Adipocyte (in vitro differentiated cells): ENCODE measurements around the gene CPLANE2.
"Not testable (repeated sequence)": the region's sequence is repeated elsewhere in the genome, so short reads cannot be mapped to it uniquely, and the experiment has no call there.

Experiments used
- DNase-seq: peaks from one replicate; pipeline ENCODE4 v3.0.0-alpha.2; 2015; ENCODE audit warnings: low read depth
- H3K27me3 ChIP-seq: replicated peaks from 2 replicates; pipeline ENCODE4 v1.7.0; 2013; ENCODE audit warnings: mild to moderate bottlenecking, low read length, moderate library complexity; ENCODE audit not compliant: control insufficient read depth, insufficient read depth
- H3K36me3 ChIP-seq: 2 replicates; pipeline ENCODE4 v1.7.0; 2013; ENCODE audit warnings: low read length, mild to moderate bottlenecking, moderate library complexity; ENCODE audit not compliant: control insufficient read depth, insufficient read depth, severe bottlenecking
- H3K4me1 ChIP-seq: 2 replicates; pipeline ENCODE4 v1.7.0; 2013; ENCODE audit warnings: mild to moderate bottlenecking, low read length, moderate library complexity; ENCODE audit not compliant: control insufficient read depth, insufficient read depth
- H3K4me3 ChIP-seq: 2 replicates; pipeline ENCODE4 v1.7.0; 2013; ENCODE audit warnings: mild to moderate bottlenecking, low read length, moderate library complexity
- H3K9ac ChIP-seq: 2 replicates; pipeline ENCODE4 v1.7.0; 2013; ENCODE audit warnings: mild to moderate bottlenecking, low read length, moderate library complexity
- H3K9me3 ChIP-seq: 2 replicates; pipeline ENCODE4 v1.7.0; 2013; ENCODE audit warnings: mild to moderate bottlenecking, low read length, moderate library complexity; ENCODE audit not compliant: control insufficient read depth

Gene CPLANE2

GRCh38 chr1:16205334-16205671, 31.7 kb downstream of the CPLANE2 start:
- H3K27me3 ChIP-seq: peaks cover 3% of the 10 kb centered on the region
- H3K9ac ChIP-seq: no peak overlapping the region
- no peaks in the 10 kb centered on the region for H3K4me1 ChIP-seq
- H3K4me3 ChIP-seq: no peak overlapping the region
- no peaks in the 10 kb centered on the region for H3K9me3 ChIP-seq
- no peaks in the 10 kb centered on the region for H3K36me3 ChIP-seq
- DNase-seq: no peak

- Histone ChIP-seq H3K9me3 (no peaks in the 10 kb centered on the region), H3K36me3 (no peaks in the 10 kb centered on the region), H3K4me1 (no peaks in the 10 kb centered on the region), H3K9ac (no peak overlapping the region), H3K27me3 (peaks cover 3% of the 10 kb centered on the region), H3K4me3 (no peak overlapping the region)
- DNase-seq: no peak
Observed at GRCh38 chr1:16204634-16205333, 32.2 kb downstream of the CPLANE2 start.

- Histone ChIP-seq H3K9me3 (no peaks in the 10 kb centered on the region), H3K4me1 (no peaks in the 10 kb centered on the region), H3K27me3 (no peaks in the 10 kb centered on the region), H3K4me3 (no peak overlapping the region), H3K9ac (no peak overlapping the region), H3K36me3 (no peaks in the 10 kb centered on the region)
- DNase-seq: no peak
Observed at GRCh38 chr1:16204216-16204615, 32.8 kb downstream of the CPLANE2 start.

- no peak for DNase-seq
- H3K9me3 ChIP-seq: no peaks in the 10 kb centered on the region
- H3K4me1 ChIP-seq: no peaks in the 10 kb centered on the region
- H3K27me3 ChIP-seq: no peaks in the 10 kb centered on the region
- no peak overlapping the region for H3K9ac ChIP-seq
- no peaks in the 10 kb centered on the region for H3K36me3 ChIP-seq
- H3K4me3 ChIP-seq: no peak overlapping the region
Observed at GRCh38 chr1:16203550-16203949, 33.4 kb downstream of the CPLANE2 start.

- Histone ChIP-seq H3K27me3 (no peaks in the 10 kb centered on the region), H3K9ac (no peak overlapping the region), H3K9me3 (no peaks in the 10 kb centered on the region), H3K36me3 (no peaks in the 10 kb centered on the region), H3K4me3 (no peak overlapping the region), H3K4me1 (no peaks in the 10 kb centered on the region)
- no peak for DNase-seq
Observed at GRCh38 chr1:16202281-16203210, 34.4 kb downstream of the CPLANE2 start.

GRCh38 chr1:16199700-16200099, 37.3 kb downstream of the CPLANE2 start:
- no peak overlapping the region for H3K9ac ChIP-seq
- no peaks in the 10 kb centered on the region for H3K27me3 ChIP-seq
- no peaks in the 10 kb centered on the region for H3K9me3 ChIP-seq
- DNase-seq: no peak
- no peaks in the 10 kb centered on the region for H3K36me3 ChIP-seq
- H3K4me3 ChIP-seq: no peak overlapping the region
- no peaks in the 10 kb centered on the region for H3K4me1 ChIP-seq

- H3K27me3 ChIP-seq: no peaks in the 10 kb centered on the region
- H3K9ac ChIP-seq: no peak overlapping the region
- no peaks in the 10 kb centered on the region for H3K9me3 ChIP-seq
- H3K36me3 ChIP-seq: no peaks in the 10 kb centered on the region
- H3K4me1 ChIP-seq: no peaks in the 10 kb centered on the region
- DNase-seq: no peak
- no peak overlapping the region for H3K4me3 ChIP-seq
Observed at GRCh38 chr1:16199157-16199501, 37.9 kb downstream of the CPLANE2 start.

- Histone ChIP-seq H3K4me1 (no peaks in the 10 kb centered on the region), H3K4me3 (no peak overlapping the region), H3K9me3 (no peaks in the 10 kb centered on the region), H3K9ac (no peak overlapping the region), H3K27me3 (no peaks in the 10 kb centered on the region), H3K36me3 (no peaks in the 10 kb centered on the region)
- no peak for DNase-seq
Observed at GRCh38 chr1:16198444-16199156, 38.4 kb downstream of the CPLANE2 start.

- Histone ChIP-seq H3K4me3 (no peak overlapping the region), H3K9me3 (no peaks in the 10 kb centered on the region), H3K4me1 (peaks cover 3% of the 10 kb centered on the region), H3K9ac (no peak overlapping the region), H3K27me3 (no peaks in the 10 kb centered on the region), H3K36me3 (no peaks in the 10 kb centered on the region)
- DNase-seq: no peak
Observed at GRCh38 chr1:16196874-16197273, 40.1 kb downstream of the CPLANE2 start.

- H3K27me3 ChIP-seq, H3K4me3 ChIP-seq, H3K9me3 ChIP-seq, H3K36me3 ChIP-seq, H3K4me1 ChIP-seq, DNase-seq, H3K9ac ChIP-seq: not testable (repeated sequence)
Observed at GRCh38 chr1:16196139-16196538, 40.8 kb downstream of the CPLANE2 start.

- no peak overlapping the region for H3K9ac ChIP-seq
- no peaks in the 10 kb centered on the region for H3K9me3 ChIP-seq
- no peaks in the 10 kb centered on the region for H3K36me3 ChIP-seq
- H3K27me3 ChIP-seq: no peaks in the 10 kb centered on the region
- peaks cover 12% of the 10 kb centered on the region for H3K4me1 ChIP-seq
- no peak overlapping the region for H3K4me3 ChIP-seq
- DNase-seq: no peak
Observed at GRCh38 chr1:16195518-16195905, 41.5 kb downstream of the CPLANE2 start.
